WERI-Rb-1 (cell line): ENCODE data around the gene FN1.
"Not testable (repeated sequence)": the region's sequence is repeated elsewhere in the genome, so short reads cannot be mapped to it uniquely, and the experiment has no call there.

ENCODE experiments used
- DNase-seq: peaks from one replicate; pipeline ENCODE4 v3.0.0-alpha.2; 2020
- H3K27ac ChIP-seq: fragments of 250-450 bp; sonication (Bioruptor Pico); 2 replicates; pipeline ENCODE4 v1.5.1; 2020; ENCODE audit warnings: mild to moderate bottlenecking, moderate library complexity
- H3K27me3 ChIP-seq: fragments of 250-450 bp; sonication (Bioruptor Pico); 2 replicates; pipeline ENCODE4 v1.5.1; 2021; ENCODE audit warnings: mild to moderate bottlenecking, low read depth, moderate library complexity; ENCODE audit not compliant: insufficient read depth, severe bottlenecking
- H3K36me3 ChIP-seq: fragments of 250-450 bp; sonication (Bioruptor Pico); 2 replicates; pipeline ENCODE4 v1.5.1; 2020; ENCODE audit warnings: mild to moderate bottlenecking, moderate library complexity
- H3K4me3 ChIP-seq: 2 replicates; pipeline ENCODE4 v1.5.1; 2011; ENCODE audit warnings: low read depth, mild to moderate bottlenecking, control low read depth, low read length
- H3K9me3 ChIP-seq: fragments of 250-450 bp; sonication (Bioruptor Pico); 2 replicates; pipeline ENCODE4 v1.5.1; 2021; ENCODE audit warnings: mild to moderate bottlenecking, moderate library complexity; ENCODE audit not compliant: severe bottlenecking
- CTCF ChIP-seq: IDR thresholded peaks from 2 replicates; pipeline ENCODE4 v1.5.1; 2011; ENCODE audit warnings: low read depth, mild to moderate bottlenecking, control low read depth, inconsistent platforms, low read length

FN1 gene

GRCh38 chr2:215311625-215312396 is 124.1 kb downstream of the FN1 start, which contains the start of gene ATIC:
Gene ATIC, plus strand, starts transcription at chr2:215312059. Its CDS starts 84 bp downstream, at chr2:215312143.
- H3K27me3 ChIP-seq: no peaks in the 10 kb centered on the region
- no peaks in the 10 kb centered on the region for H3K9me3 ChIP-seq
- peak within 1 kb of the TSS; percentile 87 for H3K27ac ChIP-seq
- peaks cover 32% of the 10 kb centered on the region for H3K36me3 ChIP-seq
- peak; percentile 96 for DNase-seq
- TF ChIP-seq CTCF: no peak
- H3K4me3 ChIP-seq: peak within 1 kb of the TSS; percentile 66

DNA sequence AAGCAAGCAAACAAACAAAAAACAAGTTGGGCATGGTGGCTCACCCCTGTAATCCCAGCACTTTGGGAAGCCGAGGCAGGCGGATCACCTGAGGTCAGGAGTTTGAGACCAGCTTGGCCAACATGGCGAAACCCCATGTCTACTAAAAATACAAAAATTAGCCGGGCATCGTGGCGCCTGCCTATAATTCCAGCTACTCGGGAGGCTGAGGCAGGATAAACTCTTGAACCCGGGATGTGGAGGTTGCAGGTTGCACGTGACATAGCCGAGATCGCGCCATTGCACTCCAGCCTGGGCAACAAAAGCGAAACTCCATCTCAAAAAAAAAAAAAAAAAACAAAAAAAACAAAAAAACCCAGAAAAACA is 124.6 kb downstream of the FN1 start:
- H3K9me3 ChIP-seq, H3K27me3 ChIP-seq, DNase-seq, H3K27ac ChIP-seq: not testable (repeated sequence)
- peaks cover 29% of the 10 kb centered on the region for H3K36me3 ChIP-seq
- peak overlapping the region; percentile 66 for H3K4me3 ChIP-seq
